GM18870 (cell line): Measurements from ENCODE around the gene SERPINB4.
"Not testable (repeated sequence)": the region's sequence is repeated elsewhere in the genome, so short reads cannot be mapped to it uniquely, and the experiment has no call there.

Source experiments
- ATAC-seq: cut with Tn5 transposase; IDR thresholded peaks from one replicate; pipeline ENCODE4 v1.9.1; 2021; ENCODE audit warnings: moderate library complexity; ENCODE audit not compliant: unreplicated experiment

Gene SERPINB4

GRCh38 chr18:63644142-63644541 is at the start of gene SERPINB4:
TSS of gene SERPINB4 (minus strand) at chr18:63644256. CDS start at chr18:63643577, 679 bp downstream.
- not testable (repeated sequence) for ATAC-seq

DNA sequence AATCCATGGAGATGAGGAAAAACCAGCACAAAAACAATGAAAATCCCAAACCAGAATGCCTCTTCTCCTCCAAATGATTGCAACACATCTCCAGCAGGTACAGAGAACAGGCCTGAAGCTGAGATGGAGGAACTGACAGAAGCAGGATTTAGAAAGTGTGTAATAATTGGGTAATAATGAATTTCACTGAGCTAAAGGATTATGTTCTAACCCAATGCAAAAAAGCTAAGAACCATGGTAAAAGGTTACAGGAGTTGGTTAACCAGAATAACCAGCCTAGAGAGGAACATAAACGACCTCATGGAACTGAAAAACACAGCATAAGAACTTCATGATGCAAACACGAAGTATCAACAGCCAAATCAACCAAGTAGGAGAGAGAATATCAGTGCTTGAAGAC is 45.0 kb upstream of the SERPINB4 start:
- ATAC-seq: no peak

GRCh38 chr18:63686871-63687270 is 42.8 kb upstream of the SERPINB4 start:
- ATAC-seq: no peak

GRCh38 chr18:63684718-63685117 is 40.7 kb upstream of the SERPINB4 start:
- no peak for ATAC-seq

- ATAC-seq: no peak
These were observed 39.8 kb upstream of the SERPINB4 start for GRCh38 chr18:63683890-63684289.

GRCh38 chr18:63683152-63683551 is 39.1 kb upstream of the SERPINB4 start:
- ATAC-seq: no peak

DNA sequence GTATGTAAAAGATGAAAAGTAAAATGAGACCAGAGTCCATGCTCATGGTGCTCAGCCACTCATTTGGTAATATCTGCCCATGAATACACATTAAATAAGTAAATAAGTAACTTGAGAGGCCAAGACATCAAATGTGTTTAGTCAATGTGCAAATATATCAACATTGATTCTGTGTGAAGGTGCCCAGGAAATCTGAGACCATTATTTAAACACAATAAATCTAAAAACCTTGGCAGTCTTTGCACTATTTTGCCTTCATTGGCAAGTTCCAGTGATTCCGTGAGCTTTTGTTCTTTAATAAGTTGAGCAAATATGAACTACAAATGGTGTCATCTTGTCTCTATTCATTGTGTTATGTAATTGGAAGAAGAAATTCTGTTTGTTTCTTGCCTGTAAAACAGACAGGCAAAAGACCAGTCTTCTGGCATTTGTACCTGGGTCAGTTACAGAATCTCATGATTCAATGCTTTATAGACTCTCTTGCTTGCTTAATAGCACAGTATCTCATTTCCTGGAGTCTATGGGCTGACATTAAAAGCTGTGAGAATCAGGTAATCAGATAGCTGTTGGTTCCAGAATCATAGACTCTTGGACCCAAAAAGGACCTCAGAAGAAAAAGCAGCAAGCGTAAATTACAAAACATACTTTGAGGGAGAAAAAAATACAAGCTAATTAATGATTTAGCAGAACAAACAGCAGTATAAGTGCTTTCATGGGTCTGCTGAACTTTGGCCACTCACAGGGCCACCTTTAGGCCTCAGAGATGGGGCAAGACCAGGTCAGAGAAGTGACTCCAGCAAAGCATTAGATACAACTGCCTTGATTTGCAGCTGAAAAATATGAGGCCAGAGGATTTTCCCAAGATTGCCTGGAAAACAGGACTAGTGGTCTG is 37.6 kb upstream of the SERPINB4 start:
- no peak for ATAC-seq

DNA sequence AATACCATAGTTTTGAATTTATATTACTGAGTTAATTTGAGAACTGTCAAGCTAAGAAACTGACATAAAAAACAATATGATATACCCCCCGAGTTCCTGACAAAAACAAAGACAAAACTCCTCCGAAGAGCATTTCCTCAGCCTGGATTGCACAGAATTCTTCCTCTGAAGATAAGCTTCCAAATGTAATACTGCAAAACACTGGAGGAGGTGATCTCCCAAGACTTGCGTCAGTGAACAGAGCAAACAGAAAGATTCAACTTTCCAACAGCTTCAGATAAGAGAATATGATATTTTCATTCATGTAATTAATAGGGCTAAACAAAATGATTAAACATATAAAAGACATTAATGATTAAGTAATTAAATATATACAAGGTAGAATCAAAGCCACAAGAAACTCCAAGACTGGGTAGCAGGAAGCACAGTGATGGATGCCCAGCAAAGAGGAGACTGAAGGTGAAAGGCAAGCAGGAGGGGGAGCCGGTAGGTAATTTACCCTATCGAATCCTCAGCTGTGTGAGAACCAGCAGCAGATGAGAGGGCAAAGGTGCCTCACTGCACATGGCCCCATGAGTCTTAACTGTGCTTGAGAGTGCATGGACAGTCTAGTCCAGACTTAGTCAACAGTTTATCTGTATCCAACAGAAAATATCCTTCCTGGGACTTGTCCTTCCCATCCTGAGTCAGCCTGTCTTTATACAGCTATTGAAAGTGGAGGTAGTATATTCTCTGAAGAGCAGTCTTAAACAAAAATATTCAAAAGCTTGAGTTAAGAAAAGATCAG is 36.0 kb upstream of the SERPINB4 start:
- no peak for ATAC-seq

GRCh38 chr18:63677500-63678225 is 33.6 kb upstream of the SERPINB4 start:
- ATAC-seq: no peak

DNA sequence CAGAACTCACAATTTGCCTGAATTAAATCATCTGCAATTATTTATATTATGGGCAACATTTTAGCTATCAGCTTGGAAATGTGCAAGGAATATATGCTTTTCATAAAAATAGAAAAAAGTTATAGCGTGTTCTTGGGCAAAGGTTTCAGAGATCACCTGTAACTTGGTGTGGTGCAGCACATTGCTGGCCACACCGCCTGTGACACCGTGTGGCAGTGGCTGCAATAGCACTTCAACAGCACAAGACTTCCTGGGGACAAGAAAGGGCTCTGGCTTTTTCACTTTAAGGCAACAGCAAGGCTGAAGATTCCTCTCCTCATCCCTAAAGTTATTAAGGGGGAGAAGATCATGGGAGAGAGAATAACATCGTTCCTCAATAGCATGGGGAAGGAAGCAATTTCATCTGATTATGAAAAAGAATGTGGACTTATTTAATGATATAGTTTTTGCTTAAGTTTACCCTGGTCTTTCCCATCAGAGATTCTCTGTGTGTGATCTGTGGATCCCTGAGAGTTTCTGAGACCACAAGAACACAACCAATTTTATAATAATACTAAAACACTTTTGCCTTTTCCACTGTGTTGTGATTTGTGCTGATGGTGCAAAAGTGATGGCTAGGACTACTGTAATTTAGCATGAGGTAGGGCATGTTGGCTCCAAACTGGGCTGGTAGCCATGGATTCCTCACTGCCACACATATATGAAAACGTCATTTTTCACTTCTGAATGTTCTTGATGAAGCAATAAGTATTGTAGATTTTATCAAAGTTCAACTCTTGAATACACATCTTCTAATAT is 32.7 kb upstream of the SERPINB4 start:
- ATAC-seq: no peak

- no peak for ATAC-seq
These were observed 20.5 kb upstream of the SERPINB4 start for GRCh38 chr18:63664571-63664970.

DNA sequence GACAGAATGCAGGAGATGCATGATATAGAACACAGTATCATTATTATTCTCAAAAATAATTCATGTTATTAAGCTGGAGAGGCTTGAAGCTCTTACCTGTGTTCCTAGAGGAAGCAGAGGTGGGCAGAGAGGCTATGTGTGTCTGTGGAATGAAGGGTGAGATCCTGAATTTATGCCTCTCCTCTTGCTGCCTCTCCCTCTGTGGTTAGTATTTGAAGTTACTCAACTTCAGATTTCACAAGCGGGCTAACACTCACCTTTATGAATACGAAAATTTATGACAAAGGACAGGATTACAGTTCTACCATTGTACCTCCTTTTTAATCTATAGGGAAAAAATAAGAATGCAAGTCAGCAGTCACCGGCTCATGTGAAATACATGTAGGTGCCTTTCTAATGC is 17.7 kb upstream of the SERPINB4 start, which contains the start of gene SERPINB3:
SERPINB3 (minus strand) TSS at position 144 of the 400 bp plus-strand sequence. CDS start 677 bp downstream, outside the sequence.
- ATAC-seq: not testable (repeated sequence)

- ATAC-seq: not testable (repeated sequence)
These were observed 14.9 kb upstream of the SERPINB4 start for GRCh38 chr18:63658920-63659319.

DNA sequence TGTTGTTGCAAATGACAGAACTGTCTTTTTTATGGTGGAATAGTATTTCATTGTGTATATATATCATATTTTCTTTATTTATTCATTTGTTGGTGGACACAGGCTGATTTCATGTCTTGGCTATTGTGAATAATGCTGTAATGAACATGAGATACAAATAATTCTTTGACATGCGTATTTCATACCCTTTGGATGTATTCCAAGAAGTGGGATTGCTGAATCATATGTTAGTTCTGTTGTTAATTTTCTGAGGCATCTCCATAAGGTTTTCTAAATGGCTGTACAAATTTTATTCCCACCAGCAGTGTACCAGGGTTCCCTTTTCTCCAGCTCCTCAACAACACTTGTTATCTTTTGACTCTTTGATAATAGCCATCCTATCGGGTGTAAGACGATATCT is 6.2 kb upstream of the SERPINB4 start:
- not testable (repeated sequence) for ATAC-seq

GRCh38 chr18:63648241-63648640 is 4.2 kb upstream of the SERPINB4 start:
- no peak for ATAC-seq

GRCh38 chr18:63646936-63647335 is 2.9 kb upstream of the SERPINB4 start:
- ATAC-seq: no peak

DNA sequence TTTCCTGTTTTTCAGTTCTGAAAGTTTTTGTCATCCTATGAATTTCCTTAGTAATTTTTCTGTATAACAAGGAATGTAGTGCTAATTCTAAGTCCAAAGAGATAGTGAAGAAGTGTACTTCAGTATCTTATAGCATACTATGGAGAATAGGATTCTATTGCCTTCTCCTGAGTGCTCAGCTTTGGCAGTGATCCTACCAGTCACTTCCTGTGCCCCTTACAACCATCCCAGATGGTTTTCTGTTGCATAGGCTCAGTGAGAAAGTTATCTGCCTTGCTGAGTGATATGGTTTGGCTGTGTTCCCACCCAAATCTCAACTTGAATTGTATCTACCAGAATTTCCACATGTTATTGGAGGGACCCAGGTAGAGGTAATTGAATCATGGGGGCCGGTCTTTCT is 638 bp upstream of the SERPINB4 start:
- ATAC-seq: not testable (repeated sequence)

DNA sequence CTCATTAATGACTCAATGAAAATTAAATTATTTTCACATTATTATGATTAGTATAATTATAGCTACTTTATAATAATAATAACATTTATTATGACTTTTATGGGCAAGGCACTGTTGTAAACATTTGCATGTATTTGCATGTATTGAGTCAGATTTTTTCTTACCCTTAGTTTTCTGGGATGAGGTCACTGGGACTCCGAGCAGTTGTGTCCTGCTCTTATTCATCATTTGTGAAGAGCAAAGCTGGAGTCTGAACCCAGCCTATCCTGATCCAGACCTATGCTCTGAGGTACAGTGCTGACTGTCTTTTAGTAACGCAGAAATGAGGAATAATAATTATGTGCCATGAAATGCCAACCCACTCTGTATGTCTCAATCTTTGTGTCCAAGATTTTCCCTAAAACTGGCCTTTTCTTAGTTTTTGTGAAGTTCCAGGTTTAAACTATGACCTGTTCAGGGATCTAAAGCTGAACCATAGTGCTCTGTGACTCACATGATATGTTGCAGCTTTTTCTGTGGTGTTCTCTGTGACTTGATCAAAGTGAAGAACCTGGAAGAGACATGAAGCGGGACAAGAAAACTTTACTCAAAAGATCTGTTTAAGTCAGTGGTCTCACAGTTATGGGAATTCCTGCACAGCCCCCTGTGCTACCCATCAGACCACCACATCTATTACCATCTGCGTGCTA is 1.2 kb downstream of the SERPINB4 start:
- not testable (repeated sequence) for ATAC-seq

DNA sequence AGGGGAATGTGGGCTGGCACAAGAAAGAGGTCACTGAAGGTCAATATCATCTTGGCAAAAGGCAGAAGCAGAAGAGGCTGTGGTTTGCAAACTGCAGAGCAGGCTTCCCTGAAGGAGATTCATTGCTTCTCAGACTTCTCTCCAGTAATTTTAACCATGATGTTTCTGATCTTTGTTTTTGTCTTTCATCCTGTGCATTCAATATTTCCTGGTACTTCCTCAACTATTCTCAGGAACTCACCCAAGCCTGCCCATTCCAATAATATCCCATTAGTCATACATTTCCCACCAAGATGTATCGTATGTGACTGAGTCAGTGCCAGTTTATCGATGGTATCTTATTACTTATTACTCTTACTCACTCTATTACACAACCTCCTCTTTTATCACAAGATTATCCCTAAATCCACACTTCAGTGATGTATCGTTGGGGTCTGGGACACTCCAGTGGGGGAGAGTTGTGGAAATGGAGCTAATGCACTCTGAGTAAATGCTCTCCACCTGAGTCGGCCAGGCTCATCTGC is 2.8 kb downstream of the SERPINB4 start:
- ATAC-seq: not testable (repeated sequence)
